ENCODE results near the gene CRTC1. TPM values are rescaled to one million over a fixed set of nuclear protein-coding genes. Genes with fewer than 3 reads are reported as not detected.

CRTC1 gene
- total and polyA plus RNA-seq, 2 of the 13 experiments (the other 11 are each of a cell fraction or from before 2014, with no cell fraction given): 2.0 to 2.7 TPM

- CTCF ChIA-PET (ENCODE audit: low intra/inter-chr PET ratio, low total read pairs): no interaction called here
- in situ Hi-C loops (cut with HindIII; ENCODE audit: extremely low pct_ligation_motif_present, low pct_unique_long_range_greater_than_20kb): no loop called here
Observed at GRCh38 chr19:18666784-18667183, 16.7 kb upstream of the CRTC1 start.

More at GRCh38 chr19:18666784-18667183, 16.7 kb upstream of the CRTC1 start:
- POLR2A ChIA-PET: no interaction called here
- Histone ChIP-seq H4K20me1 (ENCODE audit: insufficient read depth, low read length) (no peaks in the 10 kb centered on the region), H2AFZ (ENCODE audit: low read length) (no peak overlapping the region), H3K4me2 (ENCODE audit: low read depth, low read length) (no peak overlapping the region), H3K79me2 (ENCODE audit: insufficient read depth, low read length) (no peaks in the 10 kb centered on the region), H3K4me3 (replicated peaks in 1 of 3; ENCODE audit: insufficient read depth in 1 of 3, low read depth in 2 of 3, low read length in 3 of 3) (no peak overlapping the region), H3K9me3 (ENCODE audit: low read length) (no peaks in the 10 kb centered on the region), H3K36me3 (replicated peaks in 1 of 2; ENCODE audit: control insufficient read depth in 1 of 2, insufficient read depth in 2 of 2, low read length in 2 of 2) (peaks cover 6 to 7% of the 10 kb centered on the region in 2 experiments; a peak in 3 of 5 replicates), H3K27me3 (ENCODE audit: control insufficient read depth in 1 of 2, insufficient read depth in 2 of 2, low read length in 2 of 2) (no peaks in the 10 kb centered on the region), H3K27ac (ENCODE audit: extremely low read length, insufficient read depth, low read length) (no peak overlapping the region), H3K4me1 (ENCODE audit: insufficient read depth, low read length) (peaks cover 10% of the 10 kb centered on the region), H3K9ac (ENCODE audit: insufficient read depth, low read depth, low read length) (no peak overlapping the region)
- FAIRE-seq (no peak), DNase-seq (ENCODE audit: low spot score) (no peak), ATAC-seq (no peak)
- 83% methylated on average over 3 of the region's 5 CpGs for WGBS (ENCODE audit: low lambda C conversion rate)
- TF ChIP-seq ZNF619 (CRISPR knock-in tag; IDR thresholded peaks at IDR 0.05) (no peak), ZNF687 (CRISPR knock-in tag; IDR thresholded peaks at IDR 0.05) (no peak), ZNF644 (CRISPR knock-in tag; IDR thresholded peaks at IDR 0.05; ENCODE audit: low read depth) (no peak), ZBTB46 (CRISPR knock-in tag; IDR thresholded peaks at IDR 0.05; ENCODE audit: borderline replicate concordance) (no peak), NFKBIZ (CRISPR knock-in tag; IDR thresholded peaks at IDR 0.05) (no peak), STAG1 (CRISPR knock-in tag; IDR thresholded peaks at IDR 0.05) (no peak), KAT7 (CRISPR knock-in tag; IDR thresholded peaks at IDR 0.05; ENCODE audit: borderline replicate concordance) (no peak)
- intact Hi-C loops (cut with micrococcal nuclease; ENCODE audit: unreplicated experiment): no loop called here
- BruUV-seq (replicated peaks): no TSS peak

All from HepG2 (cell line).